Heart right ventricle (tissue), 16 donors: ENCODE results near the gene CACNA1C. TPM values are rescaled to one million over a fixed set of nuclear protein-coding genes. Genes with fewer than 3 reads are reported as not detected.

ENCODE experiments used
- ATAC-seq, 8 donors: fragments of 200-7000 bp; cut with Tn5 transposase; one replicate each; pipeline ENCODE4 v1.9.1; 2020; ENCODE audit warnings: mild to moderate bottlenecking in 8 of 8, moderate library complexity in 8 of 8, moderate number of reproducible peaks in 1 of 8
- DNase-seq, 2 donors: peaks; one replicate each; pipeline ENCODE4 v3.0.0-alpha.2; 2020
- H3K27ac ChIP-seq, 10 donors: fragments of 200-600 bp; sonication (generic) in 2 of 10; one replicate each; pipeline versions ENCODE4 v1.5.0 to v1.8.0; 2020 to 2022; ENCODE audit warnings: mild to moderate bottlenecking in 3 of 10
- H3K27me3 ChIP-seq, 7 donors: fragments of 200-600 bp; one replicate each; pipeline ENCODE4 v1.8.0; 2021 to 2022; ENCODE audit warnings: mild to moderate bottlenecking in 2 of 7
- H3K36me3 ChIP-seq, 9 donors: fragments of 200-600 bp; sonication (generic) in 1 of 9; one replicate each; pipeline versions ENCODE4 v1.5.0 to v1.8.0; 2020 to 2022; ENCODE audit warnings: mild to moderate bottlenecking in 2 of 9
- H3K4me1 ChIP-seq, 9 donors: fragments of 200-600 bp; sonication (generic) in 1 of 9; one replicate each; pipeline versions ENCODE4 v1.5.0 to v1.8.0; 2020 to 2022; ENCODE audit warnings: mild to moderate bottlenecking in 4 of 9
- H3K4me3 ChIP-seq, 10 donors: fragments of 200-600 bp; sonication (generic) in 2 of 10; one replicate each; pipeline versions ENCODE4 v1.5.0 to v1.8.0; 2020 to 2022; ENCODE audit warnings: mild to moderate bottlenecking in 7 of 10, moderate library complexity in 2 of 10
- H3K9me3 ChIP-seq, 11 donors: fragments of 200-600 bp in 10 of 11; sonication (generic) in 2 of 11; one replicate each; pipeline versions ENCODE4 v1.5.0 to v1.8.0; 2013 to 2022; ENCODE audit warnings: mild to moderate bottlenecking in 2 of 11, control low read depth in 1 of 11, moderate library complexity in 1 of 11
- whole genome bisulfite sequencing, 2 donors: extraction: QIAGEN DNeasy Blood & Tissue Kit; methylation state at CpG; one replicate each; pipeline ENCODE4 v1.1.7; 2013; ENCODE audit warnings: inconsistent platforms in 1 of 2; 5-methylcytosine and 5-hydroxymethylcytosine counted together
- intact Hi-C, 10 donors: fragments of 100-400 bp; cut with DNase I; formaldehyde crosslinking; loops; one replicate each; pipeline versions ENCODE4 v1.11.1 to v1.14.2; 2022
- polyA plus RNA-seq, 2 donors: library from polyadenylated mRNA; stranded (reverse); fragments of 200-250 nt; gene quantifications; one replicate each; pipeline ENCODE4 v1.2.3, GENCODE V29; 2013
- total RNA-seq, 10 donors: library from RNA; stranded (reverse); fragmentation: NEBNext Ultra II Directional in 3 of 10; extraction: Animal tissue kit (Norgen Biotek cat#: 25700) in 3 of 10; gene quantifications; one replicate each; pipeline versions ENCODE4 v1.2.1 to v1.2.4, GENCODE V29; 2021 to 2023
- TF ChIP-seq, protein P1 (sequence below), 9 donors: fragments of 200-600 bp; sonication (generic) in 2 of 9; IDR thresholded peaks; one replicate each; pipeline versions ENCODE4 v1.5.0 to v1.8.0; 2021 to 2022; ENCODE audit warnings: antibody characterized with exemption in 9 of 9, mild to moderate bottlenecking in 5 of 9, moderate library complexity in 1 of 9
- donor health status: Arrhythmogenic right ventricular cardiomyopathy.
- donor health status: ischemic (EF 13 %, LVEDD 7.1; RV severe dilation, severe dysfunction).
- donor health status: healthy with polysubstance abuse.
- donor health status: DM: no; HTN: yes; CAD: no.
- donor health status: DM: no; HTN: no; CAD: no.
- donor health status: ischemic (EF 25% LVEDD 6.9; RV normal size, moderate dysfunction).
- donor health status: ischemic (EF 25% LVEDD 5.7; RV mildly dilated, moderate dysfunction).
- donor health status: healthy.
- donor health status: DM: yes; HTN: yes; CAD: no.
- donor health status: Ischemic cardiomyopathy.
- donor health status: ischemic (EF 35%, LVEDD 5.7; RV mildly dilated, moderate dysfunction).
- donor health status: nonischemic (EF 11% LVEDD 7.7; RV severe dilation, severe dysfunction).
- donor health status: DM: yes; HTN: yes; CAD: no.
- donor health status: PGD.
- donor health status: ischemic (EF 29% LVEDD 5.4; RV normal size, mild dysfunction).
- donor health status: nonischemic (EF 23%, LVEDD 6.1; RV moderate dilation, normal function).

Gene CACNA1C
- total and polyA plus RNA-seq, 12 donors = 19.1 to 222 (median 183) TPM

GRCh38 chr12:2227360-2227759 is 174.6 kb downstream of the CACNA1C start:
- H3K27ac ChIP-seq = peak overlapping the region in 1 of 10 donors; percentile 28

GRCh38 chr12:2228535-2228934 is 175.7 kb downstream of the CACNA1C start:
- no peak for ATAC-seq
- H3K27ac ChIP-seq = peak overlapping the region in 1 of 10 donors; percentile 32
- peaks cover 0 to 85% (median 49%) of the 10 kb centered on the region in 9 donors for H3K4me1 ChIP-seq
- H3K27me3 ChIP-seq = no peaks in the 10 kb centered on the region
- TF ChIP-seq, protein P1, sequence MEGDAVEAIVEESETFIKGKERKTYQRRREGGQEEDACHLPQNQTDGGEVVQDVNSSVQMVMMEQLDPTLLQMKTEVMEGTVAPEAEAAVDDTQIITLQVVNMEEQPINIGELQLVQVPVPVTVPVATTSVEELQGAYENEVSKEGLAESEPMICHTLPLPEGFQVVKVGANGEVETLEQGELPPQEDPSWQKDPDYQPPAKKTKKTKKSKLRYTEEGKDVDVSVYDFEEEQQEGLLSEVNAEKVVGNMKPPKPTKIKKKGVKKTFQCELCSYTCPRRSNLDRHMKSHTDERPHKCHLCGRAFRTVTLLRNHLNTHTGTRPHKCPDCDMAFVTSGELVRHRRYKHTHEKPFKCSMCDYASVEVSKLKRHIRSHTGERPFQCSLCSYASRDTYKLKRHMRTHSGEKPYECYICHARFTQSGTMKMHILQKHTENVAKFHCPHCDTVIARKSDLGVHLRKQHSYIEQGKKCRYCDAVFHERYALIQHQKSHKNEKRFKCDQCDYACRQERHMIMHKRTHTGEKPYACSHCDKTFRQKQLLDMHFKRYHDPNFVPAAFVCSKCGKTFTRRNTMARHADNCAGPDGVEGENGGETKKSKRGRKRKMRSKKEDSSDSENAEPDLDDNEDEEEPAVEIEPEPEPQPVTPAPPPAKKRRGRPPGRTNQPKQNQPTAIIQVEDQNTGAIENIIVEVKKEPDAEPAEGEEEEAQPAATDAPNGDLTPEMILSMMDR (IDR thresholded peaks at IDR 0.05) = no peak
- DNase-seq = no peak
- no peaks in the 10 kb centered on the region for H3K9me3 ChIP-seq
- intact Hi-C loops = no loop called here
- no peak overlapping the region for H3K4me3 ChIP-seq
- no peaks in the 10 kb centered on the region for H3K36me3 ChIP-seq

More at GRCh38 chr12:2227360-2227759, 174.6 kb downstream of the CACNA1C start:
- Histone ChIP-seq H3K4me3 (no peak overlapping the region), H3K4me1 (peaks cover 0 to 75% (median 49%) of the 10 kb centered on the region in 9 donors), H3K36me3 (no peaks in the 10 kb centered on the region), H3K9me3 (no peaks in the 10 kb centered on the region), H3K27me3 (no peaks in the 10 kb centered on the region)
- DNase-seq = no peak
- 77 to 86% methylated on average over 1 of the region's 1 CpG for WGBS, 2 donors
- no peak for ATAC-seq
- intact Hi-C loops = no loop called here
- TF ChIP-seq, protein P1 (IDR thresholded peaks at IDR 0.05) = no peak

- H3K36me3 ChIP-seq = no peaks in the 10 kb centered on the region
- intact Hi-C loops = no loop called here
- DNase-seq = no peak
- no peaks in the 10 kb centered on the region for H3K9me3 ChIP-seq
- peaks cover under 1 to 90% (median 49%) of the 10 kb centered on the region in 9 donors for H3K4me1 ChIP-seq
- ATAC-seq = peak in 3 of 8 donors; percentile 8 to 51 (median 10)
- H3K4me3 ChIP-seq = peak overlapping the region in 3 of 10 donors; percentile 8 to 21 (median 12)
- WGBS, 2 donors = 67 to 68% methylated on average over 59 to 61 of the region's 61 CpGs
- TF ChIP-seq, protein P1 (IDR thresholded peaks at IDR 0.05) = no peak
- peak overlapping the region in 5 of 10 donors; percentile 6 to 36 (median 25) for H3K27ac ChIP-seq
- no peaks in the 10 kb centered on the region for H3K27me3 ChIP-seq
Observed at GRCh38 chr12:2229661-2230539, 177.1 kb downstream of the CACNA1C start.

- H3K4me1 ChIP-seq = peaks cover 4 to 92% (median 56%) of the 10 kb centered on the region in 9 donors
- H3K27ac ChIP-seq = peak overlapping the region in 4 of 10 donors; percentile 23 to 35 (median 27)
- peak in 1 of 8 donors; percentile 16 for ATAC-seq
- no peaks in the 10 kb centered on the region for H3K27me3 ChIP-seq
- H3K4me3 ChIP-seq = no peak overlapping the region
- 76 to 78% methylated on average over 7 of the region's 7 CpGs for WGBS, 2 donors
- DNase-seq = no peak
- H3K36me3 ChIP-seq = no peaks in the 10 kb centered on the region
- H3K9me3 ChIP-seq = no peaks in the 10 kb centered on the region
- intact Hi-C loops = no loop called here
- TF ChIP-seq, protein P1 (IDR thresholded peaks at IDR 0.05) = no peak
Observed at GRCh38 chr12:2231011-2231595, 178.3 kb downstream of the CACNA1C start.
